Measurements from ENCODE around the gene E4F1.

- no peak for TF ChIP-seq CTCF (IDR thresholded peaks at IDR 0.05; ENCODE audit: low read depth, low read length, missing input control)
- TF ChIP-seq GABPA (IDR thresholded peaks at IDR 0.05 in 1 of 2, conservative IDR thresholded peaks at IDR 0.05 in 1 of 2) = peak in 1 of 2 donors; percentile 85
- peak in 1 of 2 donors; percentile 12 for TF ChIP-seq RAD21 (IDR thresholded peaks at IDR 0.05)
- peak in 1 of 2 donors; percentile 38 for TF ChIP-seq EGR1 (IDR thresholded peaks at IDR 0.05; ENCODE audit: low read depth in 2 of 2)
- no peak for TF ChIP-seq FOXA2 (IDR thresholded peaks at IDR 0.05)
- TF ChIP-seq TAF1 (conservative IDR thresholded peaks at IDR 0.05) = no peak
- no peak for TF ChIP-seq MAX (IDR thresholded peaks at IDR 0.05)
- peak in 1 of 2 donors; percentile 32 for TF ChIP-seq JUND (IDR thresholded peaks at IDR 0.05)
- TF ChIP-seq ZBTB33 (IDR thresholded peaks at IDR 0.05) = no peak
- TF ChIP-seq ATF3 (IDR thresholded peaks at IDR 0.05) = no peak
- TF ChIP-seq YY1 (IDR thresholded peaks at IDR 0.05) = peak; percentile 93
- TF ChIP-seq RXRA (IDR thresholded peaks at IDR 0.05) = peak; percentile 20 to 23
Observed at GRCh38 chr16:2267913-2268666, 44.7 kb downstream of the E4F1 start, which contains the start of gene RNPS1.
